ENCODE data around the gene POLR2B.
"Not testable (repeated sequence)": the region's sequence is repeated elsewhere in the genome, so short reads cannot be mapped to it uniquely, and the experiment has no call there.

Gene POLR2B

DNA sequence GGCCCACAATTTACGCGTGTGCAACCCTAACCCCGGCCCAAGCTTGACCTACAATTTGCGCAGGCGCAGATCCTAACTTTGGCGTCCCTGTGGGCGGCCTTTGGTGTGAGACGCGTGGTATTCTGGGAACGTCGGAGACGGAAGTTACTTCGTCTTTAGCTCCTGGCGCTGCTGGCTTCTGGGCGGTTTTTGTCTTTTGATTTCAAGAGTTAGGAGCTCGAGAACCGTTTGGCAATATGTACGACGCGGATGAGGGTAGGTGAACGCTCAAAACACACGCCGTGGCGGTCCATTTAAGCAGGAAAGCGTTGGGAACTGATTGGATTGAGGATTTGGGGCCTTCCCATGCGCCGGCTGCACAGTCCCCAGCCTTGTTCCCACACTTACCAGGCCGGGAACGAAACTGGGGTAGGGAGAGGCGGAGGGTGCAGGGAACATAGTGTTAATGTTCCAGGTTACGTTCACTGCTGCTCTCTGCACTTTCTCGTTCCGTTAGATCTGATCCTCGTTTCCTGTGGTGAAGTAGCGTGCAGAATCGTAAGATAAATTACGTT is at the start of gene POLR2B:
POLR2B (plus strand) TSS at position 147 of the 554 bp plus-strand sequence; CDS start at position 237, 90 bp downstream.
- peak; percentile 59 to 86 for DNase-seq (ENCODE audit: low read depth in 1 of 2, low spot score in 1 of 2)

DNA sequence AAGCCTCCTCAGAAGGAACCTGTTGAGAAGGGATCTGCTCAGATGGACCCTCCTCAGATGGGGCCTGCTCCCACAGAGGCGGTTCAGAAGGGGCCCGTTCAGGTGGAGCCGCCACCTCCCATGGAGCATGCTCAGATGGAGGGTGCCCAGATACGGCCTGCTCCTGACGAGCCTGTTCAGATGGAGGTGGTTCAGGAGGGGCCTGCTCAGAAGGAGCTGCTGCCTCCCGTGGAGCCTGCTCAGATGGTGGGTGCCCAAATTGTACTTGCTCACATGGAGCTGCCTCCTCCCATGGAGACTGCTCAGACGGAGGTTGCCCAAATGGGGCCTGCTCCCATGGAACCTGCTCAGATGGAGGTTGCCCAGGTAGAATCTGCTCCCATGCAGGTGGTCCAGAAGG is 48.1 kb upstream of the POLR2B start:
- no peak for DNase-seq (ENCODE audit: low read depth in 1 of 2, low spot score in 1 of 2)

DNA sequence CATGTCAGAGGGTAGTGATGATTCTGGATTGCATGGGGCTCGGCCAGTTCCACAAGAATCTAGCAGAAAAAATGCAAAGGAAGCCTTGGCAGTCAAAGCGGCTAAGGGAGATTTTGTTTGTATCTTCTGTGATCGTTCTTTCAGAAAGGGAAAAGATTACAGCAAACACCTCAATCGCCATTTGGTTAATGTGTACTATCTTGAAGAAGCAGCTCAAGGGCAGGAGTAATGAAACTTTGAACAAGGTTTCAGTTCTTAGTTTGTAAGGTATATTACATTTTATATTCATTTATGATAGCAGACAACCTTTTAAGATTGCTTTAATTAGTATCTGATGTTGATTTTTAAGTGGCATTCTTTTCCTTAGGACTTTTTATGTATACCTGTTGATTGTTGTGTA is 46.8 kb upstream of the POLR2B start:
- no peak for DNase-seq (ENCODE audit: low read depth in 1 of 2, low spot score in 1 of 2)

DNA sequence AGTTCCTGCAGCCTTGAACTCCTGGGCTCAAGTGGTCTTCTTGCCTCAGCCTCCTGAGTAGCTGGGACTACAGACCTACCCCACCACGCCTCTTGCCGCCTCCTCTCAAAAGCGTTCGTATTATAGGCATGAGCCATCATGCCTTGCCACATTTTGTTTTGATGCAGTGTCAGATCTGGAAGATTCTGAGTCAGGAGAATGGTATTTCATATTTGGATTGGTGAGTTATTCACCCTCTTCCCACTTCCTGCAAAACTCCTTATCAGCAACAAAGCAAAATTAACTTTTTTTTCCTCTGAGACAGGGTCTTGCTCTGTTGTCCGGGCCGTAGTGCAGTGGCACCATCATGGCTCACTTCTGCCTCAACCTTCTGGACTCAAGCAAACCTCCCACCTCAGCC is 41.4 kb upstream of the POLR2B start:
- DNase-seq (ENCODE audit: low read depth in 1 of 2, low spot score in 1 of 2), result no peak

DNA sequence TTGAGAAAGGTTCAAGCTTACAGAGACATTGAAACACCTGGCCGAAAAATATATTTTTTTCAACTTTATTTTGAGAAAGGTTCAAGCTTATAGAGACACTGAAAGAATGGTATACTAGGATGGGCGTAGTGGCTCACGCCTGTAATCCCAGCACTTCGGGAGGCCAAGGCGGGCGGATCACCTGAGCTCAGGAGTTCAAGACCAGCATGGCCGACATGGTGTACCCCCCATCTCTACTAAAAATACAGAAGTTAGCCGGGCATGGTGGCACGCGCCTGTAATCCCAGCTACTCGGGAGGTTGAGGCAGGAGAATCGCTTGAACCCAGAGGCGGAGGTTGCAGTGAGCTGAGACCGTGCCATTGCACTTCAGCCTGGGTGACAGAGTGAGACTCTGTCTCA is 38.9 kb upstream of the POLR2B start:
- not testable (repeated sequence) for DNase-seq (ENCODE audit: low read depth in 1 of 2, low spot score in 1 of 2)

DNA sequence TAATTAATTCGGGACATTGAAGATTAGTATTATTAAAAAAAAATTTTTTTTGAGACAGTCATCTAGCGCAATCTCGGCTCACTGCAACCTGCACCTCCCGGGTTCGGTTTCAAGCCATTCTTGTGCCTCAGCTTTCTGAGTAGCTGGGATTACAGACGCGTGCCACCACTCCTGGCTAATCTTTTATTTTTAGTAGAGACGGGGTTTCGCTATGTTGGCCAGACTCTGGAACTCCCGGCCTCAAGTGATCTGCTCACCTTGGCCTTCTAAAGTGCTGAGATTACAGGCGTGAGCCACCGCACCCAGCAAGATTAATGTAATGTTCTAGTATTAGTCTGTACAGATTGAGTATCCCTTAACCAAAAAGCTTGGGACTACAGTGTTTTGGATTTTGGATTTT is 38.3 kb upstream of the POLR2B start:
- no peak for DNase-seq (ENCODE audit: low read depth in 1 of 2, low spot score in 1 of 2)

DNA sequence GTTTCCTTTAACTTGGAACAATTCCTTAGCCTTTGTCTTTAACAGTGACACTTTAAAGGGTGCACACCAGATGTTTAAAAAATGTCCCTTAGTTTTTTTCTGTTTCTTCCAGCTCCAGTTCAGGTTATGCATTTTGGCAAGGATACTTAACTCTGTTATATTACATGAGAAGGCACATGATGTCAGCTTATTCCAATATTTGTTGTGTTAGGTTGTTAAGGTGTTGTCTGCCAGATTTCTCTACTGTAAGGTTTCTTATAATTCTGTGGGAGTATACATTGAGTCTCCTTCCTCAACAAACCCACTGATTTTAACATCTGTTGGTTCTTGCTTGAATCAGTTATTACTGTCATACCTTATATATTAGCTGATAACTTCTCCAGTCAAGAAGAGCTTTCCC is 37.7 kb upstream of the POLR2B start:
- DNase-seq (ENCODE audit: low read depth in 1 of 2, low spot score in 1 of 2), result no peak

DNA sequence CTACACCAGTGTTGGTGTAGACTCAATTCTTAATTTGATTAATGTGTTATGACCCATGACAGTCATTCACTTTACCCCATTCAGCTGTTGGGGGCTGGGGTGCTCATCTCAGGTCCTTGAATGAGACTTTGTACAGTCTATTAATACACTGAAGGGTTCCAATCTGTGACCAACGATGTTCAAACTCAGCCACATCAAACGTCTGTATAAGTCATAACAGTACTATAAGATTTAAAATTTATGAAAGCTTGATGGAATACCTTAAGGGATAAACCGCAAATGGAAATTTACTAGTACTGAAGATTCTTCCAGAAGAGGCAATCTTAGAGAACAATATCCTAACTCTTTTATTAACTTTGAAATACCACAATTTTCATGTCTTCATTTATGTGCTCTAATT is 37.3 kb upstream of the POLR2B start:
- DNase-seq (ENCODE audit: low read depth in 1 of 2, low spot score in 1 of 2), result no peak

DNA sequence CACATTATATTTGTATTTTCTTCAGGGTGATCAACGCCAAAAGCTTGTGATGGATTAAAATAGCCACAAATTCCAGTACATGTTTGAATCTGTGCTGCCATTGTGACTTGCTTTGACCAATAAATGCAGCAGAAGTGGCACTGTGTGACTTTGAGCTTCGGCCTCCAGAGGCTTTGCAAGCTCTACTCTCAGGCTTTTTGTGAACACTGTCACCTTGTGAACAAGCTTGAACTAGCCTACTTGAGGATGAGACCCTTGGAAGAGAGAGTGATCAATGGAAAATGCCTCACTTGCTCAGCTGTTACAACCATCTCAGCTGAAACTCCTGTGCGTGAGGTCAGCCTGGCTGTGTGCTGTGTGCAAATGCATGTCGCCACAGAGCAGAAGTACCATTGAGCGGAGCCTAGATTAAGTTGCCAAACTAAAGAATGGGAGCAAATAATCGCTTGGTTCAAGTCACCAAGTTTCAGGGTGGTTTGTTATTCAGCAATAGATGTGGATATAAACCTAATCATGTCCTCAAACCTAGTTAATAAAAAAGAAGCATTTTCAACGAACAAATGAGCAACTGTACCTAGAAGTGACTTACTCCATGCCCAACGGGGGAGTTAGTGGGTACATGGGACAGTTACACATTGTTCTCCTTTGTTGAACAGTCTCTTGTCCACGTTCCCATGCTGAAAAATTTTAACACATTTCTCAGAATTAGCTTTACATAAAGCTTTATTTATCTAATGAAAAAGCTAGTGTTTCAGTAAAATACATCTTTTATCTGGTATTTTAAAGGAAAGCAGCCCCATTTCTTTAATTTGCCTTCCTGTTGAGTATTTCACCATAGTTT is 24.8 kb upstream of the POLR2B start:
- no peak for DNase-seq (ENCODE audit: low read depth in 1 of 2, low spot score in 1 of 2)

DNA sequence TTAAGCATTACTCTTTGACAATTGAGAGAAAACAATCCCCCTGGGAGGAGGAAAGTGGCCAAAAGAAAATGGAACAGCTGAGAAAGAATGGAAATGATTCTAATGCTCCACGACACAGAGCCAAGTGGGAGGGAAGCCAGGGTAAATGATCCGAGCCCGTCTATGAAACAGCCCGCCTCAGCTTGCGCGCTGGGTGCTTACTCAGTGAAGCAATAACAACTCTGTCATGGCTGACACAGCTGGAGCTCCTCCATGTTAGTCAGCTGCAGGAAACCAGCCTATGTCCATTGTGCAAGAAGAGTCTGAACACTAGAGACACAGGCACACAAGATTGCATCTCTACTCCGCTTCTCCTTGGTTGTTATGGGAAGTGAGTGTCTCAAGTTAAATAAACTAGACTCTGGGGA is 20.6 kb upstream of the POLR2B start:
- no peak for DNase-seq (ENCODE audit: low read depth in 1 of 2, low spot score in 1 of 2)

DNA sequence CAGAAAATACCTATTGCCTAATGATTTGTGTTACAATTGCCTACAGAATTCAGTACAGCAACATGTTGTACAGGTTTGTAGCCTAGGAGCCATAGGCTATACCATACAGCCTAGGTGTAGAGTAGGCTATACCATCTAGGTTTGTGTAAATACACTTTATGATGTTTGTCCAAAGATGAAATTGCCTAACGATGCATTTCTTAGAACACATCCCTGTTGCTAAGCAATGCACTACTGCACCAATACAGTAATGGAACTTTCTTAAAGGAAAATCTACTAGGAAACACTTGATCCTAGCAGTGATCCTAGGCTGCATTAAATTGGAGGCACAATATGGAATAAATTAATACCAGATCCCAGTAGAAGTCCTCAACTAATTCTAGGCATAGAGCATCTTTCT is 19.6 kb upstream of the POLR2B start:
- no peak for DNase-seq (ENCODE audit: low read depth in 1 of 2, low spot score in 1 of 2)

DNA sequence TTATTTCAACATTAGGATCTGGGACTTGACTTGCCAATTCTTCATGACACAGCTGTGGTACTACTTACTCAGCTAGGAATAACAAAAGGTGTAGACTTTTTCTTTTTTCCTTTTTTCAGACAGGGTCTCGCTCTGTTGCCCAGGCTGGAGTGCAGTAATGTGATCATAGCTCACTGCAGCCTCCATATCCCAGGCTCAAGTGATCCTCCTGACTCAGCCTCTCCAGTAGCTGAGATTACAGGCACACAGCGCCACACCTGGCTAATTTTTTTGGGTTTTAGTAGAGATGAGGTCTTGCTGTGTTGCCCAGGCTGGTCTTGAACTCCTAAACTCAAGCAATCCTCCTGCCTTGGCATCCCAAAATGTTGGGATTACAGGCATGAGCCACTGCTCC is 17.6 kb upstream of the POLR2B start:
- no peak for DNase-seq (ENCODE audit: low read depth in 1 of 2, low spot score in 1 of 2)

DNA sequence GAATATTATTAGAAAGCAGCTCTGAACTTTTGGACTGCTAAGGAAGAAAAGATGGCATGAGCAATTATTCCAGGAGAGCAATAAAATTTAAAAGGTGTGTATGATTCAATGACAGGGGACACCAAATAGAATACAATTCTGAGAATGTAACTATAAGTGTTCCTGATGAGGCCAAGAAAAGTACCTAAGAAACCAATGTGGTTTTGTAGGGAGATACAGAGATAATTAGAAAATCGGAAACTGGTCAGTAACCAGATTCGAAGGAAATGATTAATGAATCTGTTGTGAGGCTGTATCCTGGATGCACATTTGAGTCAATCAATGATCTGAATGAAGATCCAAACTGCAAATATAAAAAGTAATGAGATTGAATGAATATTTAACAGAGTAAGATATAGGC is 7.3 kb upstream of the POLR2B start:
- no peak for DNase-seq (ENCODE audit: low read depth in 1 of 2, low spot score in 1 of 2)

DNA sequence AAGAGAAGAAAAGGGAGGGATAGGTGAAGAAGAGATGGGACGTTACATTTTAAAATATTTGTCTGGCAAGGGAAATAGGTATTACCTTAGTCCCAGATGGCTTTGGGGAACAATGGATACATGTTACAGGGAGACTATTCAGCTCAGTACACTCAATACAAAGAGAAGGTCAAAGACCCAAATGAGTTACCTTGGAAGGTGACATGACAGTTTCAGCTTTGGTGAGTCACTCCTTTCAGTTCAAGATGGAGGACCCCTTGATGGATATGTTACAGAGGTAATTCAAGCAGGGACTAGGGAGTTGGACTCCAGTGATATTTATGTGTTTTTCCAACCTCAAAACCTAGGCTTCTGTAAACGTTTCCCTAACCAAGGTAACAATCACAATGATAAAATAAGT is 6.3 kb upstream of the POLR2B start:
- no peak for DNase-seq (ENCODE audit: low read depth in 1 of 2, low spot score in 1 of 2)

DNA sequence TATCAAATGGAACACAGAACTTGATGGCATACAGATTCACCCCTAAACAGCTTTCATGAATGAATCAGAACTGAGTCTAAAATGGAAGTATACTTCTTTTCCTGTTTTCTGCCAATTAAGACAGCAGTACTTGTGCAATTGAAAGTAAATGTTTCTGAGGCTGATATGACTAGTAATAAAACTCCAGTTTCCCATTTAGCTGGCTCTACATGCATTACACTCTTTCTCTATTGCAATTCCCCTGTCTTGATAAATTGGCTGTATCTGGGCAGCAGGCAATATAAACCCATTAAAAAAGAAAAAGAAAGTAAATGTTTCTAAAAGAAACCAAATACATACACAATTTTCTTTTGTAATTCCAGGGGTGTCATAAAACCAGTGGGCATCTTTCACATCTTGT is 5.9 kb upstream of the POLR2B start:
- DNase-seq (ENCODE audit: low read depth in 1 of 2, low spot score in 1 of 2), result no peak

DNA sequence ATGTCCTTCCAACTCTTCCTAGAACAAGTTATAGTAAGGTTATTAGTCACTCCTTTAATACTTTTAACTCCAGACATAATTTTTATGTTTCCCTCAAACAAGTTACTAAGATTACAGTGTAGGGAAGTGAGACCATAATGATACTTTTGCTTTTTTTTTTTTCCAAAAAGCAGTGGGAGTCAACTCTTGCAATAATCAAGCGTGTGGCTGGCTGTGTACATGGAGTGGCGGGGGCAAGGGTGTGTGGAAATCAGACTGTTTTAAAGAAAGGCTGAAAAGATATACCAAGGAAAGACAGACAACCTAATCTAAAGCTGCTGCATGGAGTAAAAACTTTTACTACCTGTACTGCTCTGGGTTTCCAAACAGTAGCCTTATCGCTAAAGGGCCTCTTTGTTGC is 5.4 kb upstream of the POLR2B start:
- no peak for DNase-seq (ENCODE audit: low read depth in 1 of 2, low spot score in 1 of 2)

DNA sequence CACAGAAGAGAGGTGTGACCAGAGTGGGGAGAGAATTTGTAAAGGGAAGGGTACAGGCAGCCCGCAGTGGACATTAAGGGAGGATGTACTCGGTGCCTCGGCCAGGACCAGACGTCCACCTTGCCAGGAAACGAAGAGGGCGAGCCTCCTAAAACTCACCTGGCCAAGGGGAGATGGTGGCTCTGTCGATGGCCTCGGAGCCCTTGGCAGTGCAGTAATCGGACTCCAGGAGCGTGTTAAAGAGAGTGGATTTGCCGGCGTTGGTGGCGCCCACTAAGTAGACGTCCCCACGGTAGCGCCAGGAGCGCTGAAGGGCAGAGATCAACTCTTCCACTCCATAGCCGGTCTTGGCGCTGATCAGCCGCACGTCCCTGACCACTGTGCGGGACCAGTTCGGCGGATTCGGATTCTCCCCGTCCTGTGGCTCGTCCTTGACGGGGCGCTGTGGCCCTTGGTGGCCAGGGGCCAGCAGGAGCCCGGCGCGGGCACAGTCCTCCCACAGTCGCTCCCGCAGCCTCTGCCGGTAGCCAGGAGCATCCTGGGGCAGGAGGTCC is 2.3 kb upstream of the POLR2B start:
- no peak for DNase-seq (ENCODE audit: low read depth in 1 of 2, low spot score in 1 of 2)

DNA sequence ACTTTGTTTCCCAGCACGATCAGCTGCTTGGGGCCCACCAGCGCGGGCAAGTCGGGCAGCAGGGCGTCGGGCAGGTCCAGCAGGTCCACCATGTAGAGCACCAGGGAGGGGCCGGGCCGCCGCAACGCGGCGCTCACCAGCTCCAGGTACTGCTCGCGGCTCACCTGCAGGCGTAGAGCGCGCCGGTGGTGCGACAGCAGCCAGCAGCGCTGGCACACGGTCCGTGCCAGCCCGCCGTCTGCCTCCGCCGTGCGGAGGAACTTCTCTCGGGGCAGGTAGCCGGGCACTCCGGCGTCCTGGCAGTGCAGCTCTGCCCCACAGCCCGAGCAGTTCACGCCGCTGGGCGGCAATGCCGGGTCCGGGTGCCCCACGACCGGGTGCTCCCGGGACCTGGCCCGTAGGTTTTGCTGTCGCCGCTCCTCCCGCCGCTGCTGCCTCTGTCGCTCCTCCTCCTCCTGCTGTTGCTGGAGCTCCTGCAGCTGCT is 1.8 kb upstream of the POLR2B start:
- DNase-seq (ENCODE audit: low read depth in 1 of 2, low spot score in 1 of 2), result no peak

DNA sequence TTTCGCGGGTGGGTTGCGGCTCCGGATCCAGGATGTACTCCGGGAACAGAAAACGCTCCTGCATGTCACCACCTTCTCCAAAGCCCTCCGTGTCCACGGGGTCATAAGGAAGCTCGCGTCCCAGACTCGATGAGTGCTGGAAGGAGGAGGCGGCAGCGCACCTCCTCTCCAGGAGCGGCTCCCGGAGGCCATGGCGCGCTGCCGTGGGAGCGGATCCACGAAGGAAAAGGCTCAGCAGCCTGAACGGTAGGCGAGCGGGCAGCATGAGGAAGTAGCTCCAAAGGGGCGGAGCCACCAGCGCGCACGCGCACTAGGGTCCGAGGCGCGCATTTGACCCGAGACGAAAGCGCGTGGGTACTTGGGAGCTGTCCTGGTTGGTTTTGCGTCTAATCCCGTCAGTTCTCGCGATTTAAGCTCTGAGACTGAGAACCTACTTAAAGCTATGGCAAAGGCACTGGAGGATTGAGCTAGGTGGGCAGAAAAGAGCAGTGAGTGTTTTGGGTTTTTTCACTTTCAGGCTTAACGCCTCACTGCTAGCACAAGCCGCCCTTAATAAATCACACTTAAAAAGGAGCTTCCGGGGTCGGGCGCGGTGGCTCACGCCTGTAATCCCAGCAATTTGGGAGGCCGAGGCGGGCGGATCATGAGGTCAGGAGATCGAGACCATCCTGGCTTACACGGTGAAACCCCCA is 1.2 kb upstream of the POLR2B start, which contains the start of gene NOA1:
NOA1 (minus strand) TSS at position 286 of the 692 bp plus-strand sequence; CDS start at position 265, 21 bp downstream.
- DNase-seq (ENCODE audit: low read depth in 1 of 2, low spot score in 1 of 2), result peak; percentile 95 to 96

DNA sequence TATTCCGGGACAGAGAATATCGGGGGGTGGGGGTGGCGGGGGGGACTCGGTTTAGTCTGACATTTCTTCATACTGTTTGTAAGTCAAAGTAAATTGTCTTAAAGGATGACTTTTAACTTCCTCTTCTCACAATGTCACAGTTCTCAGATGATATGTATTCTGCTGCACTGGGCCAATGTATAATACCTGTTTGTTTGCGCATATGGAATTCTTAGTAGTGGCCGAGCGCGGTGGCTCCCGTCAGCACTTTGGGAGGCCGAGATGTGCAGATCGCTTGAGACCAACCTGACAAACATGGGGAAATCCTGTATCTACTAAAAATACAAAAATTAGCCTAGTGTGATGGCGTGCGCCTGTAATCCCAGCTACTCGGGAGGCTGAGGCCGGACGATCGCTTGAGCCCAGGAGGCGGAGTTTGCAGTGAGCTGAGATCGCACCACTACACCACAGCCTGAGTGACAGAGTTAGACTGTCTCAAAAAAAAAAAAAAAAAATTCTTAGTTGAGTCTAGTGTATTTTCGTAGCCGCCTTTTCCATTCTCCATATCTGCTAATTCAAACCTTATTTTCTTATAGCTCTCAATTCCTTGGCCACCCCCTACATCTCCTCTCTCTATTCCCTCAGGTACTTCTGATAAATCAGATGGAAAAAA is 851 bp downstream of the POLR2B start:
- DNase-seq (ENCODE audit: low read depth in 1 of 2, low spot score in 1 of 2), result no peak

DNA sequence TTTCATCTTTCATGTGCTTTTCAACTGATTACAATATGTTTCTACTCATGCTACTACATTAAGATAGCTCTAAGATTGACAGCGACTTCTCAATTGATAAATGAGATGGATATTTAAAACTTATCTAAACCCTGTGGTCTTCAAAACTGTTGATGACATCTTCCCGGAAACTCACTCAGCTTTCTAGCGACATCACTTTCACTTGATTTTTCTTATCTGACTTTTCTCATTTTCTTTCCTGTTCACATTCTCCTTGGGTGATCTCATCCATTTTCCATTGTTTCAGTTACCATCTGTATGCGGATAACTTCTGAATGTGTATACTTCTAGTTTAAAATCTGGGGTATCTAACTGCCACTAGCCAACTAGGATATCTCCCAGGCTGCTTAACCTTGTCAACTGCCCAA is 3.1 kb downstream of the POLR2B start:
- DNase-seq (ENCODE audit: low read depth in 1 of 2, low spot score in 1 of 2), result no peak
